HUDEP-2 (cell line): ENCODE results near the gene SLC6A16.

ENCODE experiments used
- DNase-seq, 76 experiments: peaks; one replicate each; lab custom pipeline; 2025; ENCODE audit not compliant: unreplicated experiment in 76 of 76; lab: John Stamatoyannopoulos, UW

Gene SLC6A16

DNA sequence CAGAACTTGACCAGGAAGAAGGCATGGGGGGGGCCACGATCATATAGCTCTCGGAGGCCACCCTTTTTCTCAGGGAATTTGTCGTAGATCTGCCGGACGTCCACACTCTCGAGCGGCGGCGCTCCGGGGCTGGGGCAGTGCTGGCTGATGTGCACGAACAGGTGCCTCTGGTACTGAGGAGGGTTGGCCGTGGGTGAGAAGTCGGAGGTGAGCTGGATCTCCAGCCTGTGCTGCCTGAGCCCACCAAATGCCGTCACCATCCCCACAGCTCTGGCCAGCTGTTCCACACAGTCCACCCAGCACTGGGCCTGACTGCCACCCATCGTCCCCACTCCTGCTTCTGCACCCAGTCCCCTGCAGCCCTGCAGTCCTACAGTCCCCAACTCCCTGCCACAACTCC, 22.2 kb upstream of the SLC6A16 start:
- no peak for DNase-seq

DNA sequence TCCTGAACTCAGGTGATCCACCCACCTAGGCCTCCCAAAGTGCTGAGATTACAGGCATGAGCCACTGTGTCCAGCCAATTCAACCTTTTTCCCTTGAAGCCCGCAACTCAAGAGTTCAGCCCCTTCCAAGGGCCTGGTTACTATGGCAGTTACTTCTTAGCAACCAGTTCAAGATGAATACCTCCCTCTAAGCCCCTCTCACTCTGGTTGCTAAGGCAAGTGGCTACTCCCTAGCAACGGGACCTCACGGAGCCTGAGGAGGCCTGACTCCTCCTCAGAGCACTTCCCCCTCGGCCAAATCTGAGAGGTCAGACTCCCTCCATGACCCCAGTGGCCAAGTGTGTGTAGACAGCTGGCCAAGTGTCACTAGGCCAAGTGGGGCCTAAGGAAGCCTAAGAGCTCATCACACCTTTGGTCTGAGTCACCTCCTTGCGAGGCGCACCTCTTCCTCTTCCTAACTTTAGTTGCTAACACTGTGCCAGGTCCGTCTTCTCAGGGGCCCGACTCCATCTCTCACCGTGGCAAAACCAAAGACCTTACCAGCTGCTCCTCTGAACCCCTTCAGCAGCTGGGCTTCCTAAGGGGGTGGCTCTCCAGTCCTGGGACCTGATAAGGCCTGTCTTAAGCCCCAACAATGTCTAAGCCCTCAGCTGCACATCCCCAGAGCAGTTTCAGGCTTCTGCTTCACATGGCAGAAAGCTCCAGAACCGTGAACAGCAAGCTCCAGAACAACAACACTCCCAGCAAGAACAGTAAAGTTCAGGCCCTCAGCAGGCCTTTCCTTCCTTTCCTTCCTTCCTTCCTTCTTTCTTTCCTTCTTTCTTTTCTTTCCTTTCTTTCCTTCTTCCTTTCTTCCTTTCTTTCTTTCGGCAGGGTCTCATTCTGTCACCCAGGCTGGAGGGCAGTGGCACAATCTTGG, 19.8 kb upstream of the SLC6A16 start:
- DNase-seq: no peak

DNA sequence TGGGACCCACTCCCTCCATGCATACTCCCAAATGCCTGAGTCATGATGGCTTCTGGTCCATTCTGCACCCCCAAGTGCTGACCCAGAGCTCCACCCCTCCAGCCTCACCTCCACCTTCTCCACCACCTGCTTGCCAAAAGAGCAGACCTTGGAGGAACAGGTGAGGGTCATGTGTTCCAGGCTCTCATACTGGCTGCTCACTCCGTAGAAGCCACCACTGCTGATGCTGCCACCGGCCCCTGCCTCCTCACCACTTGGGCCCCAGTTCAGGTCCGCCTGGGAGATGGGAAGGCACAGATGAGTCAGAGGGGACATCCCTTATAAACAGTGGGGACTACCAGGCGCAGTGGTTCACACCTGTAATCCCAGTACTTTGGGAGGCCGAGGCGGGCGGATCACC, 18.1 kb upstream of the SLC6A16 start:
- DNase-seq: no peak

DNA sequence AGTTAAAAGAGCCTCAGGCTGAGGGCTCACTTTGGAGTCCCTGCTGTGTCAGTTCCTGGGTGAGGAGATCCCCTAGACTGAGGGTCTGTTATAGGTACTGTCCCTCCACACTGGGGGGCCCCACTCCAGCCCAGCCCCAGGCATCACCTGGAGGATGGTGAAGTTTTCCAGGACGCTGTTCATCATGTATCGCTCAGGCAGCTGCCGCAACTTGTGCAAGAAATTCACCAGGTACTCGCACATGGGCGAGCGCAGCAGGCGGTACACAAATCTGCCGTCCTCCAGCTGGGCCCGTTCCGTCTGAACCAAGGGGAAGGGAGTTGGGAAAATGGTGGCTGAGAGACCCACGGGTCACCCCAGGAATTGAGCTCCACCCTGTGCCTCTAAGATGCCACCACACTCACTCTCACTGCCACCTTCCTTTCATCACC, 17.3 kb upstream of the SLC6A16 start:
- DNase-seq: no peak

DNA sequence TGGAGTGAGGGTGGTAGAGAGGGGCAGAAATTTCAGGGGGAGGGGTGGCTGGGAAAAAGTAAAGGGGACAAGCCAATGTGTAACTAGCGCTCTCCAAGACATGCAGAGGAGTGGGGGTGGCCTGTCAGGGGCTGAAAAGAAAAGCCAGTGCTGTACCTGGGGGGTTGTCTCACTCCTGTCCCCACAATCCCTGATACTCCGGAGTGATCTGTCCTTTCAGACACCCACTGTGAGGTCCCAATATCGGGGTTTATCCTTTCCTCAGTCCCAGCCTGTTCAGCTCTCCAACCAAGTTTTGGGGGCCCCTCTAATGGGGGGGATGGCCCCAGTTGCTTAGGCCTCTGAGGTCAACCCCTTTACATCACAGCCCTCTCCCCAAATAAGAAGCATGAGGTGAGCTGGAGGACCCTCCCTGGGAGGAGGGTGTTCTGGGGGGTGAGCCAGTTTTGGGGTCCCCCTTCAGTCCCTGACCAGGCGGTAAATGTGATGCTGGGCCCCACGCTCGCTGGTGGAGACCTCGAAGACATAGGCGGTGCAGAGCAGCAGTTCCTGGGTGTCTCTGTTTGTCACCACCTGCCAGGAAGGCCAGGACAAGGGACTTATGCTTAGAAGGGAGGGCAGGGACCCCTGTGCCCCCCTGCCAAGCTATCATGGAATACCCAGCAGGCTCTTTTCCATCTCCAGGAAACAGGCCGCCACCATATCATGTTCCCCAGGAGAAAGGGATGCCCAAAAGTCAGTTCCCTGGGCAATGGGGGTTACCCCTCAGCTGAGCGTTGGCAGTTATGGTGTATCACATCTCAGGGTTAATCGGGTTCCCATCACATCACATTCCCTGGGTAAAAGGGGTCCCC, 16.1 kb upstream of the SLC6A16 start:
- DNase-seq: no peak

DNA sequence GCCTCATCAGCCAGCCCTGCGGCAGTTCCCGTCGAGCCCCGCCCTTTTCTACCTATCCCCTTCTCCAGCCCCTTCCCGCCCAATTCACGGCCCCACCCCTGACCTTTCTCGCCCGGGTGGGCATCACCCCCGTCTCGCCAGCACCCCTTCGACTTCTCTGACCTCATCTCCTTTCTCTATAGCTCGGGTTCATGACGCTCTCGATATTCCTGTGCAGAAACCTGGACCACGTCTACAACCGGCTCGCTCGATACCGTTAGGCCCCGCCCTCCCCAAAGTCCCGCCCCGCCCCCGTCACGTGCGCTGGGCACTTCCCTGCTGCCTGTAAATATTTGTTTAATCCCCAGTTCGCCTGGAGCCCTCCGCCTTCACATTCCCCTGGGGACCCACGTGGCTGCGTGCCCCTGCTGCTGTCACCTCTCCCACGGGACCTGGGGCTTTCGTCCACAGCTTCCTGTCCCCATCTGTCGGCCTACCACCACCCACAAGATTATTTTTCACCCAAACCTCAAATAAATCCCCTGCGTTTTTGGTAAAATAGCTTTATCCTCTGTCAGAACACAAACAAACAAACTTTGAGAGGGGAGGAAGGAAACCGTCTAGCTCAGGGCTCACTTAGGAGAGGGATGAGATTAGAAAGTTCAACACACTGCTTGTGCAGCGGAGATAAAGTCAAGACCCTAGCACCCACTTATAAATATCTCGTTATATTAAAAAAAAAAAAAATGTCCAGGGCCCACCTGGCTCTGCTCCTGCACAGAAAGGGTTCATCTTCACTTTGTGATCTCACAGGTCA, 15.3 kb upstream of the SLC6A16 start:
- DNase-seq: no peak

DNA sequence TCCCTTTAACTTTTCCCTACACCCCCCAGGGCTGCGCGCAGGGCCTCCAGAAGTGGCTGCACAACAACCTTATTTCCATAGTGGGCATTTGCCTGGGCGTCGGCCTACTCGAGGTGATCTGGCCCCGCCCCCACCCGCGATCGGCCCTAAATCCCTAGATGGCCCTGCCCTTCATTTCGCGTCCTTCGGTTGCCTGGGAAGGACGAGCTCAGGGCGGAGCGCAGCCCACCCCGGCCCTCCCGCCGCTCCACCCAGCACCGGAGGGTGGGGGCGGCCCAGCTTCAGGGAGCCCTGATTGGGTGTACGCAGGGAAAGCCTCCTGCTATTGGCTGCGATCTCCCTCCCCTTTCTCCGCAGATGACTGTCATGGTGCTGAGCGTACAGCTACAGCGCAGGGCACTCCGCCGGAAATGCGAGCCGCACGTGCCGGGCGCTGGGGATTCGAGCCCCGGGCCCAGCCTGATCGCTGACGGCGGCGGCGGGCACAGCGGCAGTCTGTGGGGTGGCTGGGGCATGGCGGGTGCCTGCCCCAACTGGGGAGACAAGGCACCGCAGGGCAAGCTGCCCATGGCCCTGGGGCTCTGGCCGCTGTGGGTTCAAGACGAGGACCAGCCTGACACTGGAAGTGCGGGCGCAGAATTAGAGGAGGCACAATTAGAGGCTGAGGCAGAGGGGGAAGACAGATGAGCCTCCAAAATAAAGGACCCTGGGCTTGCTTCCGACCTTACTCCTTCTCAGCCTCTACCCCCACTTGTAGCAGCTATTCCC, 14.5 kb upstream of the SLC6A16 start:
- no peak for DNase-seq

DNA sequence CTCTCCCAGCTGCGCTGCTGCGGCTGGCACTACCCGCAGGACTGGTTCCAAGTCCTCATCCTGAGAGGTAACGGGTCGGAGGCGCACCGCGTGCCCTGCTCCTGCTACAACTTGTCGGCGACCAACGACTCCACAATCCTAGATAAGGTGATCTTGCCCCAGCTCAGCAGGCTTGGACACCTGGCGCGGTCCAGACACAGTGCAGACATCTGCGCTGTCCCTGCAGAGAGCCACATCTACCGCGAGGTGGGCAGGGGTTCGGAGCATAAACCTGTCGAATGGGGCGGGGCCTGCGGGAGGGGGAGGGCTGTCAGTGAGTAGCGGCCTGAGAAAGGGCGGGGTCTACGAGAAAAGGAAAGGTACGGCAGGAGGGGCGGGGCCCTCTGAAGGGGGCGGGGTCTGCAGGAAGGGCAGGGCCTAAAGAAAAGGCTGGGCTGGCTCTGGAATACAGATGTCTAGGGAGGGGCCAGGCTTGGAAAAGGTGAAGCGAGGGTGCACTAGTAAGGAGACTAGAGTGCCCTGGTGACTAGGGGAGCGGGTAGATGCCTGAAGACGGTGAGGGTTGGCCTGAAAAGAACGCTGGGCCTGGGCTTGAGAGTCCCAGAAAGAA, 13.8 kb upstream of the SLC6A16 start:
- DNase-seq: peak in 4 of 76 experiments; percentile 11 to 26 (median 18)

DNA sequence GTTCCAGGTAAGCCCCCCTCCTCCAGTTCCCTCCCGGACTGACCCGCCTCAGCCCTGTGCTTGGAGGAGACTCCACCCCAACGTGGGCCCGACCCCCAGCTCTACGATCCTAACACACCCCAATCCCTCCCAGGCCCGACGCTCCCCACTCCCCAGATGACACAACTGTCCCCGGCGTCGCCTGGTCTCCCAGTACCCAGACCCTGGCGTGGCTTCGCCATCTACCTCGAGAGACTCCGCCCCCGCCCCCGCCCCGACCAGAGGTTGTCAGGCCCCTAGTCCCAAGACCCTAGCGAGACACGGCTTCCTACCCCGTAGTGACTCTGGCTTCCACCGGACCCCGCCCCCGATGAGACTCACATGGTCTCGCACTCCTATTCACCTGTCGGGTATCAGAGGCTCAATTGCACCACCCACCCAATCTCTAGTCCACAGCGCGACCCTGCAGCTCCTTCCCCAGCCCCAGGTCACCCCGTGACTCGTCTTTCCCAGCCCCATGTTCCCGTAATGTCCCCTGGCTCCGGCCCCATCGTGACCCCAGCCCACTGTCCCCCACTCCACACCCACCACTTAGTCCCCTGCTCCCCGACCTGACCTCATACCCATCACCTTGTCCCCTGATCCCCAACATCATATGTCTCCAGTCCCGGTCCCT, 13.2 kb upstream of the SLC6A16 start:
- no peak for DNase-seq

DNA sequence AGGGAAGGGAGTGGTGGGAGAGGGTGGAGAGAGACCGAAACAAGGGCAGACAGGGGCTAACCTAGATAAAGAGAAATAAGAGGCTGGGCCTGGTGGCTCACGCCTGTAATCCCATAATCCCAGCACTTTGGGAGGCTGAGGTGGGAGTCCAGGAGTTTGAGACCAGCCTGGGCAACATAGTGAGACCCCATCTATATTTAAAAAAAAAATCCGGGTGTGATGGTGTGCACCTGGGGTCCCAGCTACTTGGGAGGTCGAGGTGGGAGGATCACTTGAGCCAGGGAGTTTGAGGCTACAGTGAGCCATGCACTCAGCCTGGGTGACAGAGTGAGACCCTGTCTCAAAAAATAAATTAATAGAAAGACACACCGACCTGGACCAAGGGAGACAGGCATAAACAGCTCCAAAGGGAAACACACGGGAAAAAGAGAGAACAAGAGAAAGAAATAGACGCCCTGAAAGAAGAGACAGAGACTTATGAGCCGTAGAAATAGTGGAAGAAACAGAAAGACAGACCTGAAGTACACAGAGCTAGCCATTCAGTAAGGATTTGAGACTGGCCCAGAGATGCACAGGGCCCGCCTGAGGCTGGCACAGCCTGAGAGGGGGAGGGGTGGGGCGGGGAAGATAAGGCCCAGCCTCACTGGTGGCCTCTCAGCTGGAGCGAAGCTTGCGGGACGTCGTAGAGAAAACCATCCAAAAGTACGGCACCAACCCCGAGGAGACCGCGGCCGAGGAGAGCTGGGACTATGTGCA, 12.5 kb upstream of the SLC6A16 start:
- no peak for DNase-seq

DNA sequence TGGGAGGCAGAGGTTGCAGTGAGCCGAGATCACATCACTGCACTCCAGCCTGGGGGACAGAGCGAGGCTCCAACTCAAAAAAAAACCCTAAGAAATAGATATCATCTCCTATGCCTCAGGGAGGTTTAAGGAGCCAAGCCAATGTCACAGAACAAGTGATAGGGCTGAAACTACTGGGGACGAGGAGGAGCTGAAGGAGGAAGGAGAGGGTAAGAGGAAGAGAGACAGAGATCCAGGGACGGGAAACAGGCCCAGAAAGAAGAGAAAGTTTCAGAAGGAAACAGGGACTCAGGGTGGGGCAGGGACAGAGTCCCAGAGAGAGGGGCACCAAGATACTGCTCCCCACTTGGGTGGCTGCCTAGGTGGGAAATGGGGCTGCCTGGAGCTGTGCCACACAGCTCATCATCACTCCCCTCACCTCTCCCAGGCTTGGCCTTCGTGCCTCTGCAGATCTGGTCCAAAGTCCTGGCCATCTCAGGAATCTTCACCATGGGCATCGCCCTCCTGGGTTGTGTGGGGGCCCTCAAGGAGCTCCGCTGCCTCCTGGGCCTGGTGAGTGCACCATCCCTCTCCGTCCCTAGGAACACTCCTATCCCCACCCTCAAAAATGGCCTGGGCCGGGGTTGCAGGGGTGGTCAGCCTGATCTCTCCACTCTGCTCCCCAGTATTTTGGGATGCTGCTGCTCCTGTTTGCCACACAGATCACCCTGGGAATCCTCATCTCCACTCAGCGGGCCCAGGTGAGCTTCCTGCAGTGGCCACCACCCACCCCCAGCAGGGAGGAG, 11.7 kb upstream of the SLC6A16 start:
- peak in 3 of 76 experiments; percentile 13 to 46 (median 21) for DNase-seq

DNA sequence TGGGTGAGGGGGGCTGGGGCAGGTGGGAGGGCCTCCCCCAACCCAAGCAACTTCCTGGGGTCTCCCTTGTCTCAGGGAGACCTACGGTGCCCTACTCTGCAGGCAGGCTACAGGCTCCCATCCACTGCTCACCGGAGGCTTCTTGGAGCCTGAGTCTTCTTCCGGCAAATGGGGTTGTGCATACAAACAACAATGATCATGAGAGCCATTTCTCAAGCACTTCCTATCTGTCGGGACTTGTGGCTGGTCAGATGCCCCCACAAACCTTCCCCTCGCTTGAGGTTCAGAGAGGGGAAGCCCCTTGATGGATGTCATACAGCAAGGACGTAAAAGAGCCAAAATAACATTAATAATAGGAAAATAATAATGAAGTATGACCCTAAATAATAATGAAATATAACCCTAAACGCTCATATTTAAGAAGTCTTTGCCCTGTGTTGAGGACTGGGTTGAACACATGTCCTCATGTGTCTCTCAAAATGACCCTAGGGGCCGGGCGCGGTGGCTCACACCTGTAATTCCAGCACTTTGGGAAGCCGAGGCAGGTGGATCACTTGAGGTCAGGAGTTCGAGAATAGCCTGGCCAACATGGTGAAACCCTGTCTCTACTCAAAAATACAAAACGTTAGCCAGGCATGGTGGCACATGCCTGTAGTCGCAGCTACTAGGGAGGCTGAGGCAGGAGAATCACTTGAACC, 10.9 kb upstream of the SLC6A16 start:
- DNase-seq: peak in 3 of 76 experiments; percentile 28 to 61 (median 55)

DNA sequence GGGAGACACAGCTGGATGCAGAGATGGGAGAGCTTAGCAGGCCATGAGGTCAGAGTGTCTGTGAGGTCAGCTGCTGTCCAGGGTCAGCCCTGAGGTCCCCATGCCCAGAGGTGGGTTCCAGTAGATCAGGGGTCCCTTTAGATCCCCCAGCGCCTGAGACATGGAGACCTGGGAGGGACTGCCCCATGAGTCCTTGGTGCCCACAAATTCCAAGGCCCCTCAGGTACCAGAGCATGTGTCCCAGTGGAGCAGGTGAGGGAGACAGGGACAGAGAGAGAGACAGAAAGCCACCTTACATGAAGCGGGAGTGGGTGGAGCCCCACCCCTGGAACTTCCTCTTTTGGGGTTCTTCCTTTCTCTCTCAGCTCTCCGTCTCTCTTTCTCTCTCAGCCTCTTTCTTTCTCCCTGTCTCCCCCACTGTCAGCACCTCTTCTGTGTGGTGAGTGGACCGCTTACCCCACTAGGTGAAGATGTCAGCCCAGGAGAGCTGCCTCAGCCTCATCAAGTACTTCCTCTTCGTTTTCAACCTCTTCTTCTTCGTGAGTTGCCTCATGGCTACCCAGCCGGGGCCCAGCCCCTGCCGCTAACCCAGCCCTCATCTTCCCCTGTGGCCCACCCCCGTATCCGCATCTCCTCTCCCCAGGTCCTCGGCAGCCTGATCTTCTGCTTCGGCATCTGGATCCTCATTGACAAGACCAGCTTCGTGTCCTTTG, 10.2 kb upstream of the SLC6A16 start, which contains the start of gene CD37:
Gene CD37 (plus strand): TSS at position 336 of the 713 bp plus-strand sequence. CDS start 135 bp downstream, at position 471.
- DNase-seq: peak in 42 of 76 experiments; percentile 18 to 67 (median 42)

DNA sequence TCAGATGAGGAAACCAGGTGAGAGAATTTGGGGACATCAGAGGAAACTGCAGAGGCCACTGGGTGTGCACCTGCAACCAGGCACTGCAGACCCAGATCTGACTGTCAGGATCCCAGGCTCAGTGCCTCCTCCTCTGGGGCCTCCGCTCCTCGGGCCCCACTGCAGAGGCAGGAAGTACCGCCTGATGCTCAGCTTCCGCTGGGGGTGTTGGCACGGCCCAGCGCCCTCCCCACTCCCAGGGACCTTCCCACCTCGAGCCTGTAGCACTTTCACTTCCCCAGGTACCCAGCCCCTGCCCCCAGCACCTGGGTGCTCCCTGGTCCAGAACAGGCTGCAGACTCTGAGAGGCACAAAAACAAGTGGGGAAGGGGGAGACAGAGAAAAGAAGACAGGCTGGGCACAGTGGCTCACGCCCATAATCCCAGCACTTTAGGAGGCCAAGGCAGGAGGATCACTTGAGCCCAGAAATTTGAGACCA, 8.9 kb upstream of the SLC6A16 start:
- DNase-seq: no peak

DNA sequence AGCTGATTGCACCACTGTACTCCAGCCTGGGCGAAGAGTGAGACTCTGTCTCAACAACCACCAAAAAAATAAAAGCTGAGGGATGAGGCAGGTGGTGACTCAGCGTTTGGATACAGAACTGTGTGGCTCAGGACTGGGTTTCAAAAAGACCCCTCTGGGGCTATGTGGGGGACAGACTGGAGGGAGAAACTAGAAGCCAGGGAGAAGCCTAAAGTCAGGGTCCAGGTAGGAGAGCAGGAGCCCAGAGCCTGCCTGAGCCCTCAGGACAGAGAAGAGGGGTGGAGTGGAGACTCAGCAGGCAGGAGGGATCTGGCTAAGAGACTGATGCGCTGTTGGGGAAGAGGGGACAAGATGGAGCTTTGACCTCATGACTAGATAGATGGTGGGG, 8.4 kb upstream of the SLC6A16 start:
- no peak for DNase-seq
